ENCODE data around the gene CWC22.
"Not testable (repeated sequence)": the region's sequence is repeated elsewhere in the genome, so short reads cannot be mapped to it uniquely, and the experiment has no call there.

CWC22 gene

DNA sequence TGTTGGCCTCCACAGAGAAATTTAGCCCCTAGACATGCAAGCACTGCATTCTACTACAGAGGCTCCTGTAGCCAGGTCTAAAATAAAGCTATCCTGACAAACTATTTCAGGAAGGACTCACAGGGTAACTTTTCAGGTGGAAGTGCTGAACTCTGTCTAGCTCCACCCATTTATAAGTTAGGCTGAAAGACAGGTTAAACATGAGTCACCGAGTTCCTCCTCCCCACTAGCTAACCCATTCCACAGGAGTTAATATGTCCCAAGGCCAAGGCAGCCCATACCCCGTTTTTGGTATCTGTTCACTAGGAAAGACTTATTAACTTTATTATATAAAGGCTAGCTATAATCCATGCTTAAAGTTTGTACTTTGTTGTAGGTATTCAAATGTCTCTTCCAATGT is 3.5 kb downstream of the CWC22 start:
- no peak for DNase-seq (ENCODE audit: low read depth in 2 of 2, low spot score in 1 of 2)

DNA sequence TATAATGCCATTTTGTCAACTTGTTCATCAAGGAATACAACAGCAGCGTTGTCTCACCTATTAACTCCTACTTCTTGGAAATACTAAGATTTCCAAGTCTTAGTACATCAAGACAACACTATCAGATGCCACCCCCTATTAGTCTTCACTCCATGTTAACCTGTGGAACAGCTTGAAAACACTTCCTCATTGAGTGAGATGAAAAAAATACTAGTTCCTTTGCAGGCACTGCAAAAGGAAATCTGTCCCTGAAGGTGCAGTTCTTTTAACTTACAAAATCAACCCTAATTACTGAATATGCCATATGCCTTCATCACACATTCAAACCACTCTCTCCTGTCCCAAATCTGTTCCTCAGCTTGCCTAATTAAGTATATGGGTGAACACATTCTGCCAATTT is 4.0 kb downstream of the CWC22 start:
- no peak for DNase-seq (ENCODE audit: low read depth in 2 of 2, low spot score in 1 of 2)

- no peak for DNase-seq (ENCODE audit: low read depth in 2 of 2, low spot score in 1 of 2)
Measured at GRCh38 chr2:180002198-180002770, 4.8 kb downstream of the CWC22 start.

DNA sequence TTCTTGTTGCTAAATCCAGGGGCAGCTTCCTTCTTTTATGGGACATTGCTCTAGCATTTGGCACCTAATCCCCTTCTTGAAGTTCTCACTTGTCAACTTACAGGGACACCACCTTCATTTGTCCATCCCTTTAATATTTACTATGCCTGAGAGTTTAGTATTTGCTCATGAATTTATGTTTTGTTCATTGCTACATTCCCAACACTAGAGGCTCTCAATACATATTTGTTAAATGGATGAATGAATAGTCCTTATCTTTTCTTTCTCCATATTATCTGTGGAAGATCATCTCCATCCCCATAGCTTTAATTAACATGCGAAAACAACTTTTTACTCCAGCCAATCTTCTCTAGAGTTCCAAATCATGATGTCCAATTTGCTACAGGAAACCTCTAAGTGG is 5.4 kb downstream of the CWC22 start:
- no peak for DNase-seq (ENCODE audit: low read depth in 2 of 2, low spot score in 1 of 2)

- no peak for DNase-seq (ENCODE audit: low read depth in 2 of 2, low spot score in 1 of 2)
Measured at GRCh38 chr2:180000434-180000833, 6.7 kb downstream of the CWC22 start.

- no peak for DNase-seq (ENCODE audit: low read depth in 2 of 2, low spot score in 1 of 2)
Measured at GRCh38 chr2:179999000-179999399, 8.1 kb downstream of the CWC22 start.

DNA sequence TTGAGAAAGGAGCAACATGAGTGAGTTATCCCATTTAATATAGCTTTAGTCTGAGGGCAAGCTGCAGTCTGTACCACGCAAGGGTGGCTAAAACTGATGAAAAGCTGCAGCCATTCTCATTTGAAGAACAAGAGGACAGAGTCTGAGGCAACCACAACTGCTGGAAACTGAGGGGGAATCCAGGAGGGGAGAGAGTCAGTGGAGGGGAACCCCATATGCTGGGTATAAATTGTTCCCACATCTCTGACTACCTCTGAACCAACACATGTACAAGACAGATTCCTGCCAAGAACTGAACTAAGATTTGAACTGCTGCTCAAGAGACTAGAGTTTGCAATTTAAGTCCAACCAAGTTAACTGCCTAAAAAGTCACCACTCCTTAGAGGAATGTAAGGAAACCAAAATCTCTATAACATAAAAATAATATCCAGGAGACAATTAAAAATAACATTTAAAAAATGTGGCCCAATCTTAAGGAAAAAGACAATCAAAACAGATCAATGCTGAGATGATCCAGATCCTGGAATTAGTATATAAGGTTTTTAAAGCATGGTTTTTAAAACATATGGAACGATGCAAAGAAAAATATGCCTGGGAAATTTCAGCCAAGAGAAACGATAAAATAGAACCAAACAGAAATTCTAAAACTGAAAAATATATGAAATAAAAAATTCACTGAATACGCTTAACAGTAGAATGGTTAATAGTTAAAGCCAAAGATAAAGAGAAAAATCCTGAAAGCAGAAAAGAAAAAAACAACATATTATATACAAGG is 11.2 kb downstream of the CWC22 start:
- DNase-seq (ENCODE audit: low read depth in 2 of 2, low spot score in 1 of 2): no peak

GRCh38 chr2:179991344-179991743 is 15.8 kb downstream of the CWC22 start:
- DNase-seq (ENCODE audit: low read depth in 2 of 2, low spot score in 1 of 2): no peak

DNA sequence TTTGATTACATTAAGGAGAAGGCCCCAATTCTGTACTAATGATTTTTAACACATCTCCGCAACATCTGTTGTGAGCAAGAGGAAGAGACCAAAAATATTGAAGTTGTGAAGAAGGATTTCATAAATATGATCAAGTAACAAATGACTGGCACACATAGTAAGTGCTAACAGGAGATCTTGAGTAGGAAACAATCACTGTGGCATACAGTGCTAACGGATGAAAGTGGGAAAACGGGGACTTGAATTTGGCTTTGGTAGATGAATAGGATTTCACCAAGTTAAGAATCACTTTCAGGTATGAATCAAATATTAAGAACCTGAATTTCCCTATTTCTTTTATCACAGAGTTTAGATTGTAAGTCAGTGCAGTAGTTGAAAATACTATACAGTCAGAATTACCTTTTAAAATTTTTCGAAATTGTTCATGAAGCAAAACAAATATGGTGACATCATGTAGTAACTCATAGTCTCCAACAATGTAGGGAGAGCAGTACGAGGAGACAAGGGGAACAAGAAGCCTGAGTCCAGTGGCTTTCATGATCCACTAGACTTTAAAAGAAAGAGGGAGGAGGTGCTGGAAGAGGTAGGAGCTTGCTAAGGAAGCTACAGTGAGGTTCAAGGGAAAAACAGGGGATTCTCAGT is 16.3 kb downstream of the CWC22 start:
- no peak for DNase-seq (ENCODE audit: low read depth in 2 of 2, low spot score in 1 of 2)

GRCh38 chr2:179987916-179988315 is 19.2 kb downstream of the CWC22 start:
- DNase-seq (ENCODE audit: low read depth in 2 of 2, low spot score in 1 of 2): no peak

GRCh38 chr2:179985163-179985820 is 21.8 kb downstream of the CWC22 start:
- no peak for DNase-seq (ENCODE audit: low read depth in 2 of 2, low spot score in 1 of 2)

- no peak for DNase-seq (ENCODE audit: low read depth in 2 of 2, low spot score in 1 of 2)
Measured at GRCh38 chr2:179983250-179983932, 23.7 kb downstream of the CWC22 start.

DNA sequence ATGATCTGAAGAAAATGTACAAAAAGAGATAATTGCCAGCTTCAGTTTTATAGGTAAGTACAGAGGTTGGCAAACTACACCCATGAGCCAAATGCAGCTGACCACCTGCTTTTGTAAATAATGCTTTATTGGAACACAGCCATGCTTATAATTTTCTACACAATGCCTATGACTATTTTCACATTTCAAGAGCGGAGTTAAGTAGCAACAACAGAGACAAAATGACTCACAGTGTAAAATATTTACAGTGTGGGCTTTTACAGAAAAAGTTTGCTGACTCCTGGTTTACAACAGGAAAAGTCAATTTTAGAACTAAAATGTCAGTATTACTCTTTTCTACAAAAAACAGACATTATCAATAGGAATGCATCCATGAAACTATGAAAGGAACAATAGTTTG is 26.0 kb downstream of the CWC22 start:
- DNase-seq (ENCODE audit: low read depth in 2 of 2, low spot score in 1 of 2): no peak

GRCh38 chr2:179974761-179975160 is 32.3 kb downstream of the CWC22 start:
- DNase-seq (ENCODE audit: low read depth in 2 of 2, low spot score in 1 of 2): no peak

- no peak for DNase-seq (ENCODE audit: low read depth in 2 of 2, low spot score in 1 of 2)
Measured at GRCh38 chr2:179966778-179967394, 40.2 kb downstream of the CWC22 start.

DNA sequence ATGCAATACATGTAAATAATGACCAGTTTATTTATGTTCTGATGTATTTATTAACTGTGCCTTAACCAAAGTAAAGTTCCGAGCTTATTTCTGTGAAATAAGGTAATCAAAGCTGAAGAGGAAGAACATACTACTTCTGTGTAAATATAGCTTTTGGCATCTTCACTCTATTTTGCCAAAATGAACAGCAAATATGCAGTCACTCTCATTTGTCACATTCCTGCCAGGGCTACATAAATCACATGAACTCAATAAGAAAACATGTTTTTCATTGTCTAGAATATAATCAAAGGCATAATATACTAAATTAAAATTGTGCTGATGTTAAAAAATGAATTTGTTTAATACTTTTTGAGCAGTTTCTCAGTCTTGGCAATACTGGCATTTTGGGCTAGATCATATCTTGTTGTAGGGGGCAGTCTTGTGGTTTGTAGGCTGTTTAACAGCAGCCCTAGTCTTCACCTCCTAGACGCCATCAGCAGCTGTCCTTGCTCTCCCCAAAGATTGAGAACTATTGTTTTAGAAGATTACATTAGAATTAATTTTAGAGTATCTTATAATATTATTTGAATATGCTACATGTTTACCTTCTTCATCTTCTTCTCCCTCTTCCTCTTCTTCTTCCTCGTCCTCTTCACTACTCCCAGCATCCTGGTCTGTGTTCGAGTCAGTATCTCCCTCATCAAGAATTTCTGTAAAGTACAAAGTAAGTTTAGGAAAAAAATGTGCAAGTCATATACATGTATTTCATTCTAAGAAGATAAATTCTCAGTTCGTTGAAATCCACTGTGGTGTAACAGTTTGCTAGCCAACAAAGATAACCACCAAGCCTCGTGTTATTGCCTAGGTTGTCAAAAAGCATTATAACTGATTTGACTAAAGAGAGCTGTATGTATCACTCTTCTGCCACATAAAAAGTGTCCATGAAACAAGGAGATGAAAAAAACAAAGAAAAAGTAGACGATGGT is 41.5 kb downstream of the CWC22 start:
- DNase-seq (ENCODE audit: low read depth in 2 of 2, low spot score in 1 of 2): no peak

- no peak for DNase-seq (ENCODE audit: low read depth in 2 of 2, low spot score in 1 of 2)
Measured at GRCh38 chr2:179963626-179964025, 43.5 kb downstream of the CWC22 start.

GRCh38 chr2:179958251-179958650 is 48.8 kb downstream of the CWC22 start:
- DNase-seq (ENCODE audit: low read depth in 2 of 2, low spot score in 1 of 2): not testable (repeated sequence)

- DNase-seq (ENCODE audit: low read depth in 2 of 2, low spot score in 1 of 2): no peak
Measured at GRCh38 chr2:179954026-179954425, 53.1 kb downstream of the CWC22 start.

DNA sequence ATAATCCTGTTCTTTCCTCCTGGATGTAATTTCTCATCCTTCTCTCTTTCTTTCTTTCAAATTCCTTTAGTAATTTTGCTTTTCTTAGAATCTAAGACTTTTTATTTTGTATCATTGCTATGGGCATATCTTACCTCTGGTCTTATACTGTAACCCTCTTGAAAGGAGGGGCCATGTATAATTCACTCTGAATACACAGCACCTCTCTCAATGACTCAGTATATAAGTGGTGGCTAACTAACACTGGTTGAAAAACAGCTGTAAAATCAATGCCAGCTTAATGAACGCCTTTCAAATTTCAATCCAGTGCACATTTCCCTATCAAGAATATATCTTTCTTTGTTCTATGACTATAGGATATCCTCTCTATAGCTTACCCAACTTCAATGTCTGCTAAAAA is 53.7 kb downstream of the CWC22 start:
- no peak for DNase-seq (ENCODE audit: low read depth in 2 of 2, low spot score in 1 of 2)

All from stimulated activated CD8-positive, alpha-beta memory T cell treated with anti-CD3 and anti-CD28 coated beads, Interleukin-4, amount 100 ng/mL, for 1 hour (primary cell).